H1 (cell line): Measurements from ENCODE around the gene CLEC16A.

Experiments used
- BRCA1 ChIP-seq: IDR thresholded peaks from 2 replicates; pipeline ENCODE4 v1.6.1; 2012; ENCODE audit warnings: low read depth, low read length, improper control_type of control experiment
- CHD2 ChIP-seq: IDR thresholded peaks from 2 replicates; pipeline ENCODE4 v1.6.1; 2012; ENCODE audit warnings: low read length, improper control_type of control experiment
- CTCF ChIP-seq, 3 experiments: IDR thresholded peaks; 1 replicate in 2 of 3; 2 replicates in 1 of 3; pipeline versions ENCODE4 v1.5.1 to v1.6.1; 2011; ENCODE audit warnings: low read length in 3 of 3, mild to moderate bottlenecking in 3 of 3, inconsistent platforms in 2 of 3, low read depth in 1 of 3, moderate library complexity in 1 of 3; ENCODE audit not compliant: insufficient read depth in 1 of 3; ENCODE audit errors: control extremely low read depth in 1 of 3
- EGR1 ChIP-seq: IDR thresholded peaks from 2 replicates; pipeline ENCODE4 v1.6.1; 2011; ENCODE audit warnings: low read depth, low read length, borderline replicate concordance
- EP300 ChIP-seq, 2 experiments: IDR thresholded peaks; 1 replicate in 1 of 2; 2 replicates in 1 of 2; pipeline ENCODE4 v1.6.1; 2011 to 2012; ENCODE audit warnings: low read depth in 2 of 2, low read length in 2 of 2, mild to moderate bottlenecking in 2 of 2, borderline replicate concordance in 1 of 2, inconsistent platforms in 1 of 2, moderate library complexity in 1 of 2
- HDAC2 ChIP-seq, 2 experiments: fragments of 300-600 bp in 1 of 2; sonication (generic) in 1 of 2; IDR thresholded peaks; 2 replicates each; pipeline ENCODE4 v1.6.1; 2011 to 2012; ENCODE audit warnings: low read depth in 2 of 2, low read length in 2 of 2, mild to moderate bottlenecking in 2 of 2, moderate library complexity in 2 of 2, borderline replicate concordance in 1 of 2, inconsistent platforms in 1 of 2
- MAX ChIP-seq: IDR thresholded peaks from 2 replicates; pipeline ENCODE4 v1.6.1; 2012; ENCODE audit warnings: inconsistent platforms
- NRF1 ChIP-seq: IDR thresholded peaks from 2 replicates; pipeline ENCODE4 v1.6.1; 2011; ENCODE audit warnings: mild to moderate bottlenecking, low read depth, low read length, improper control_type of control experiment
- POLR2A ChIP-seq, 2 experiments: IDR thresholded peaks; 1 replicate in 1 of 2; 2 replicates in 1 of 2; pipeline ENCODE4 v1.6.1; 2011; ENCODE audit warnings: low read depth in 2 of 2, low read length in 2 of 2, mild to moderate bottlenecking in 2 of 2; ENCODE audit errors: control extremely low read depth in 1 of 2
- POLR2AphosphoS5 ChIP-seq: IDR thresholded peaks from 2 replicates; pipeline ENCODE4 v1.6.1; 2011; ENCODE audit warnings: low read depth, low read length
- SIN3A ChIP-seq, 2 experiments: IDR thresholded peaks in 1 of 2; conservative IDR thresholded peaks in 1 of 2; 2 replicates each; pipeline ENCODE4 v1.6.1; 2011 to 2012; ENCODE audit warnings: low read length in 2 of 2, improper control_type of control experiment in 1 of 2, low read depth in 1 of 2, mild to moderate bottlenecking in 1 of 2
- SP1 ChIP-seq: IDR thresholded peaks from 2 replicates; pipeline ENCODE4 v1.6.1; 2011; ENCODE audit warnings: low read depth, low read length
- TAF1 ChIP-seq: IDR thresholded peaks from 2 replicates; pipeline ENCODE4 v1.6.1; 2011; ENCODE audit warnings: mild to moderate bottlenecking, low read depth, low read length
- TBP ChIP-seq: IDR thresholded peaks from 2 replicates; pipeline ENCODE4 v1.6.1; 2011; ENCODE audit warnings: low read depth, low read length, improper control_type of control experiment

DNA sequence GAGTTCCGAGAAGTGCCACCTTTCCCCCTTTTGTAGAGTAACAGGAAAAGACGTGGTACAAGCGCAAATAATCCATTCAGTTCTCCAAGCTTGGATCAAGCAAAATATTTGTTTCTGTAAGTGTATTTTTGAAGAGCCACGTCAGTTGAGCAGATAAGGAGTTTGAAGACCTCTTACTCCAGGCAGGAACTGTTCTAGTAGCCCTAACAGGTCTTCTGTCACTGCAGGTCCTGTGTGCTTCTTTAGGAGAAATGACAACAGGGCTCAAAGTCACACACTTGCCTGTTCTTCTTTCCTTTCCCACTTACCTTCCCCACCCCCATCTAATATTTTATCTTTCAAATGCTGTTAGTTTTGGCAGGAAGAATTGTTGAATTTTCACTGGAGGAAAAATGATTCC is 93.9 kb downstream of the CLEC16A start:
- TF ChIP-seq CHD2, result no peak
- no peak for TF ChIP-seq EGR1
- no peak for TF ChIP-seq SIN3A (conservative IDR thresholded peaks at IDR 0.05 in 1 of 2, IDR thresholded peaks at IDR 0.05 in 1 of 2; ENCODE audit: low read depth in 1 of 2, low read length in 2 of 2)
- no peak for TF ChIP-seq POLR2AphosphoS5
- no peak for TF ChIP-seq HDAC2 (IDR thresholded peaks at IDR 0.05; ENCODE audit: borderline replicate concordance in 1 of 2, low read depth in 2 of 2, low read length in 2 of 2)
- TF ChIP-seq SP1, result no peak
- no peak for TF ChIP-seq POLR2A (IDR thresholded peaks at IDR 0.05; ENCODE audit: control extremely low read depth in 1 of 2, low read depth in 2 of 2, low read length in 2 of 2)
- TF ChIP-seq EP300 (IDR thresholded peaks at IDR 0.05; ENCODE audit: borderline replicate concordance in 1 of 2, low read depth in 2 of 2, low read length in 2 of 2), result no peak
- no peak for TF ChIP-seq BRCA1
- no peak for TF ChIP-seq CTCF (IDR thresholded peaks at IDR 0.05; ENCODE audit: control extremely low read depth in 1 of 3, insufficient read depth in 1 of 3, low read depth in 1 of 3, low read length in 3 of 3)
- TF ChIP-seq MAX, result no peak
- TF ChIP-seq TBP, result no peak
- no peak for TF ChIP-seq TAF1
- no peak for TF ChIP-seq NRF1
